Measurements from ENCODE around the gene ATP9B.

DNA sequence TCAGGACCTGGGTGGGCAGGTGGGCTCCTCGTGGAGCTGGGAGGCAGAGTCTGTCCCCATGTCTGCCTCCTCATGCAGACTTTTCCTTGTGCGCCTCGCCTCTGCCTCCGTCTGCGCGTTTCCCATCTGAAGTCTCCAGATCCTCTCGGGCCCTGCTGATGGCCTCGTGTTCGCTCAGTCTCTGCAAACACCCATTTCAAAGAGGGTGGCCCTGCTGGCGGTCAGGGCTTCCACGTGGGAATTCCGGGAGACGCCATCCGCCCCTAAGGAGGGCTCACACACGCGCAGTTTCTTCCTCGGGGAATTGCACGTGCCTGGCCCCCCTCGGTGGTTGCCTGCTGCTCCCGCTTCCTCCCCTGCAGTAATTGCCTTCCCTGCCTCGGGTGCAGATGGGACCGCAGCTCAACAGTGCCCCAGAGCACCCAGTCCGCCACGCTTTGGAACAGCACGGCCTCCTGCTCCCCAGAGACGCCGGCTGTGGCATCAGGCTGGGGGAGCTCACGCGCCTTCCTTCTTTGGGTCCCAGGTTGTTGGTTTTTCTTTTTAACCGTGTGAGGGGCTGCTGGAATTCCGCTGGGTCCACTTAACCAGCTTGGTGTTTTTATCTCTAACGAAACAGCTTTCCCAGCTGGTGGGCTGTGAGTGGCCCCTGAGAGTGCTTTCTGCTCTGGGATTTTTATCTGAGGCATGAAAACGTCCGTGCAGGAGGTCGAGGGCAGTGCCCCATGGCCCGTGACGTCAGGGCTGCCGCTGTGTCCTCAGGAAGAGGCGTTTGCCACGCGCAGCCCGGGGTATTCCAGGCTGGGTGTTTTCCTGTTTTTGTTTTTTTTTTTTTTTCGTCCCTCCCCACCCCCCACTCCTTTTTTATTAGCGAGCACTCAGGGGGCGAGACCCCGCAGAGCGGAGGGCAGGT lies 342.7 kb downstream of the ATP9B start:
- TF ChIP-seq YY1 (IDR thresholded peaks at IDR 0.05; ENCODE audit: insufficient read depth, insufficient read length) (no peak), ZNF274 (IDR thresholded peaks at IDR 0.05; ENCODE audit: low read depth, low read length) (no peak)
